ENCODE data around the gene LYSMD3.

DNA sequence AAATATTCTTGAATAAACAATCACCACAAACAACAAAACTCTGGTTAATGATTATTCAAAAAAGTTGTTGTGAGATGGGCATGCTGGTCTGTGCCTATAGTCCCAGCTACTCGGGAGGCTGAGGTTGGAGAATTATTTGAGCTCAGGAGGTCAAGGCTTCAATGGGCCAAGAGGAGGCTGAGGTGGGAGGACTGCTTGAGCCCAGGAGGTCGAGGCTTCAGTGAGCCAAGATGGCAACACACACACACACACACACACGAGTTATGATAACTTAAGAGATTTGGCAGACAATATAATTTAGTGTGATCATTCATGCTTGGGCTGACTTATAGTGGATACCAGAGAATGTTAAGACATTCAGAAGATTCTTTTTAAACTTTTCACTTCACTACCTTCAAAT, 14.9 kb downstream of the LYSMD3 start:
- TF ChIP-seq, protein P1, sequence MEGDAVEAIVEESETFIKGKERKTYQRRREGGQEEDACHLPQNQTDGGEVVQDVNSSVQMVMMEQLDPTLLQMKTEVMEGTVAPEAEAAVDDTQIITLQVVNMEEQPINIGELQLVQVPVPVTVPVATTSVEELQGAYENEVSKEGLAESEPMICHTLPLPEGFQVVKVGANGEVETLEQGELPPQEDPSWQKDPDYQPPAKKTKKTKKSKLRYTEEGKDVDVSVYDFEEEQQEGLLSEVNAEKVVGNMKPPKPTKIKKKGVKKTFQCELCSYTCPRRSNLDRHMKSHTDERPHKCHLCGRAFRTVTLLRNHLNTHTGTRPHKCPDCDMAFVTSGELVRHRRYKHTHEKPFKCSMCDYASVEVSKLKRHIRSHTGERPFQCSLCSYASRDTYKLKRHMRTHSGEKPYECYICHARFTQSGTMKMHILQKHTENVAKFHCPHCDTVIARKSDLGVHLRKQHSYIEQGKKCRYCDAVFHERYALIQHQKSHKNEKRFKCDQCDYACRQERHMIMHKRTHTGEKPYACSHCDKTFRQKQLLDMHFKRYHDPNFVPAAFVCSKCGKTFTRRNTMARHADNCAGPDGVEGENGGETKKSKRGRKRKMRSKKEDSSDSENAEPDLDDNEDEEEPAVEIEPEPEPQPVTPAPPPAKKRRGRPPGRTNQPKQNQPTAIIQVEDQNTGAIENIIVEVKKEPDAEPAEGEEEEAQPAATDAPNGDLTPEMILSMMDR (IDR thresholded peaks at IDR 0.05) = no peak
- TF ChIP-seq POLR2AphosphoS5 (IDR thresholded peaks at IDR 0.05) = no peak
- no peak for TF ChIP-seq POLR2A (IDR thresholded peaks at IDR 0.05)

All from stomach (tissue), 4 donors.